NT2/D1 (cell line): ENCODE results near the gene RB1.

Experiments
- DNase-seq: peaks from one replicate; pipeline ENCODE4 v3.0.0-alpha.2; 2011; ENCODE audit warnings: low read depth, low spot score
- H3K27me3 ChIP-seq: 2 replicates; pipeline ENCODE4 v1.6.0; 2011; ENCODE audit warnings: mild to moderate bottlenecking; ENCODE audit not compliant: insufficient read length, insufficient read depth
- H3K36me3 ChIP-seq: 2 replicates; pipeline ENCODE4 v1.6.1; 2011; ENCODE audit warnings: mild to moderate bottlenecking, low read length, mixed read lengths; ENCODE audit not compliant: insufficient read depth, insufficient read length
- H3K4me1 ChIP-seq: 2 replicates; pipeline ENCODE4 v1.5.1; 2011; ENCODE audit not compliant: insufficient read depth, insufficient read length
- H3K4me3 ChIP-seq: 2 replicates; pipeline ENCODE4 v1.5.1; 2011; ENCODE audit warnings: low read depth; ENCODE audit not compliant: insufficient read length
- H3K9ac ChIP-seq: 2 replicates; pipeline ENCODE4 v1.6.0; 2011; ENCODE audit warnings: low read depth; ENCODE audit not compliant: insufficient read length
- H3K9me3 ChIP-seq: 2 replicates; pipeline ENCODE4 v1.5.1; 2011; ENCODE audit warnings: mild to moderate bottlenecking, low read length; ENCODE audit not compliant: insufficient read depth
- SUZ12 ChIP-seq: IDR thresholded peaks from 2 replicates; pipeline ENCODE4 v1.6.1; 2011; ENCODE audit not compliant: insufficient read length, insufficient read depth; ENCODE audit errors: extremely low read depth
- YY1 ChIP-seq: IDR thresholded peaks from 2 replicates; pipeline ENCODE4 v1.6.1; 2011; ENCODE audit not compliant: insufficient read length, insufficient read depth
- ZNF274 ChIP-seq: IDR thresholded peaks from 2 replicates; pipeline ENCODE4 v1.6.1; 2011; ENCODE audit warnings: mild to moderate bottlenecking, low read depth, low read length

Gene RB1

DNA sequence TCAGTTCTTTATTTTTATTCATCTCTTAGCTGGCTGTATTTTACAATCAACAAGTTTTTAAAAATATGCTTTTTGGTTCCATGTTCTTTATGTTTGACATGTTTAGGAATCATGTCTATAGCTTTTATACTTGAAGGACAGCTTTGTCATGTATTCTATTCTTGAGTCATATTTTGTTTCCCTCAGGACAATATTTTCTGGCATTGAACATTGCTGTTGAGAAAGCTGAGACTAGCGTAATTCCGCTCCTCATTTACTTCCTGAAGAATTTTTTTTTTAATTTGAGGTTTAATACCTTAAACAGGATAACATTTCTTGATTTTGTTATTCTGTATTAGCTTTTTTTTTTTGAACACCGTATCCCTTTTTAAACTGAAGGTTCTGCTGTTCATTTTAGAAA lies 53.2 kb downstream of the RB1 start:
- no peaks in the 10 kb centered on the region for H3K4me1 ChIP-seq
- TF ChIP-seq YY1 (no peak), ZNF274 (no peak), SUZ12 (no peak)
- DNase-seq, result no peak
- H3K9ac ChIP-seq, result no peak overlapping the region
- peaks cover 7% of the 10 kb centered on the region; the same call in 1 of the 2 replicates for H3K9me3 ChIP-seq
- no peaks in the 10 kb centered on the region for H3K27me3 ChIP-seq
- H3K36me3 ChIP-seq, result no peaks in the 10 kb centered on the region
- H3K4me3 ChIP-seq, result no peak overlapping the region

DNA sequence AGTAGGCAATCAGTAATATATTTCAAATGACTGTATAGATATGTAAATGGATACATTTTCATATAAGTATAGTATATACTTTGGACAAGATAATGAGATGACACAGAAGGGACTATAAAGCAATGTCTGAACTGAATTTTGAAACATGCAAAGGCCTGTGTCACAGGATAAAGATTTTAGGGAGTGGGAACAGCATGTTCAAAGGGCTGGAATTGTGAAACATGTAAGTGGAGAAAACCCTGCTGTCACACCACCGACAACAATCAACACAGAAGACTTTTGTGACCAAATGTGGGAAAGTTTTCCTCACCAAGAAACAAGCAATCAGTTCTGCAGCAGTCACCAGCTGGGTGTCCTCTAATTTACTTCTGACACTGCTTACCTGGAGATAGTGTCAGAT lies 66.4 kb downstream of the RB1 start:
- Histone ChIP-seq H3K27me3 (no peaks in the 10 kb centered on the region), H3K36me3 (peaks cover 6% of the 10 kb centered on the region)
- TF ChIP-seq ZNF274 (no peak), SUZ12 (no peak), YY1 (no peak)

GRCh38 chr13:48370815-48371214 lies 67.3 kb downstream of the RB1 start:
- no peak for DNase-seq
- TF ChIP-seq ZNF274, result no peak
- TF ChIP-seq YY1, result no peak
- no peak for TF ChIP-seq SUZ12
- Histone ChIP-seq H3K9me3 (no peaks in the 10 kb centered on the region), H3K27me3 (no peaks in the 10 kb centered on the region), H3K9ac (no peak overlapping the region), H3K4me1 (no peaks in the 10 kb centered on the region), H3K36me3 (peaks cover 6% of the 10 kb centered on the region), H3K4me3 (no peak overlapping the region)

More for the DNA sequence above, 66.4 kb downstream of the RB1 start:
- H3K4me3 ChIP-seq, result no peak overlapping the region
- H3K4me1 ChIP-seq, result no peaks in the 10 kb centered on the region
- no peak overlapping the region for H3K9ac ChIP-seq
- no peaks in the 10 kb centered on the region for H3K9me3 ChIP-seq
- no peak for DNase-seq

DNA sequence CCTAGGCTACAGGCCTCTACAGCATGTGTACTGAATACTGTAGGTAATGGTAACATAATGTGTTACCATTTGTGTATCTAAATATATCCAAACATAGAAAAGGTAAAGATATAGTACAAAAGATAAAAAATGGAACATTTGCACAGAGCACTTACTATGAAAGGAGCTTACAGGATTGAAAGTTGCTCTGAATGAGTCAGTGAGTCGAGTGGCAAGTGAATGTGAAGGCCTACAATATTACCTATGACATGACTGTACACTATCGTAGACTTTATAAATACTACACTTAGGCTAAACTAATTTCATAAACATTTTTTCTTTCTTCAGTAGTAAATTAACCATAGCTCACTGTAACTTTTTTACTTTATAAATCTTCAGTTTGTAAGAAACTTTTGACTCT lies 74.3 kb downstream of the RB1 start:
- no peaks in the 10 kb centered on the region for H3K4me1 ChIP-seq
- no peaks in the 10 kb centered on the region for H3K27me3 ChIP-seq
- no peaks in the 10 kb centered on the region for H3K9me3 ChIP-seq
- no peak overlapping the region for H3K4me3 ChIP-seq
- DNase-seq, result no peak
- H3K9ac ChIP-seq, result no peak overlapping the region
- TF ChIP-seq SUZ12 (no peak), ZNF274 (no peak), YY1 (no peak)
- peaks cover 2% of the 10 kb centered on the region for H3K36me3 ChIP-seq

DNA sequence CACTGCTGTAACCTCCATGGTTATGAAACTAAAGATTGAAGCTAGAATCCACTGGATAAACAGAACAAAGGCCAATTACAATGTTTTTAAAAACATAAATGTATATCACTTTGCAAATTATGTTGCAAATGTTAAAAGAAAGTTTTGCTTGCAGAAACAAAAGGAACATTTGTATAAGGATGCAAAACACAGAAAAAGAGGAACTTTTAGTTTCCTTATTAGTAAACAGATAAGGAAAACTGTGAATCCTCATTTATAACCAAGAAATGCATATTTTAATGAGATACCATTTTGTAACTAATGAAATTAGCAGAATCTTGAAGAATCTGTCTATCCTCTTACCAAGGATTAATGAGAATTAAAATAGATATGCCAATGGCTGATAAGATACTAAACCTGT lies 77.0 kb downstream of the RB1 start:
- Histone ChIP-seq H3K27me3 (no peaks in the 10 kb centered on the region), H3K4me1 (no peaks in the 10 kb centered on the region), H3K9ac (no peak overlapping the region), H3K4me3 (no peak overlapping the region), H3K9me3 (no peaks in the 10 kb centered on the region), H3K36me3 (no peaks in the 10 kb centered on the region)
- TF ChIP-seq ZNF274 (no peak), SUZ12 (no peak), YY1 (no peak)
- no peak for DNase-seq

DNA sequence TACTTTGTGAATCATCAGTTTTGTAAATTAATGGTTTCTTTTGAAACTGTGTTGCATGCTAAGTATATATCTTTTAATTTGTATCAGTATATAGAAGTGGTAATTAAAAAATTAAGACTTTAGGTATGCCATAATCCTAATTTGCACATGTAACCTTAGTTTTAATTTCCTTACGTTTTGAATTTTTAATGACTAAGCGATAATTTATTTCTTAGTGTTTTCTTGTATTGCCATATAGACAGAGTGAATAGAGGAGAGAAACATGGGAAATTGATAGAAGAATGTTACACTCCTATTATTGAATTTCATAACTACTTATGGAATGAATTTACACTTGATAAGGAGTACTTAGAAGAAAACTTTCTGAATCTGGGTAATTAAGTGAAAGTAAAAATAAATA lies 79.8 kb downstream of the RB1 start:
- Histone ChIP-seq H3K9ac (no peak overlapping the region), H3K4me3 (no peak overlapping the region), H3K27me3 (no peaks in the 10 kb centered on the region), H3K4me1 (no peaks in the 10 kb centered on the region), H3K36me3 (no peaks in the 10 kb centered on the region), H3K9me3 (no peaks in the 10 kb centered on the region)
- no peak for DNase-seq
- TF ChIP-seq YY1, result no peak
- no peak for TF ChIP-seq SUZ12
- TF ChIP-seq ZNF274, result no peak

DNA sequence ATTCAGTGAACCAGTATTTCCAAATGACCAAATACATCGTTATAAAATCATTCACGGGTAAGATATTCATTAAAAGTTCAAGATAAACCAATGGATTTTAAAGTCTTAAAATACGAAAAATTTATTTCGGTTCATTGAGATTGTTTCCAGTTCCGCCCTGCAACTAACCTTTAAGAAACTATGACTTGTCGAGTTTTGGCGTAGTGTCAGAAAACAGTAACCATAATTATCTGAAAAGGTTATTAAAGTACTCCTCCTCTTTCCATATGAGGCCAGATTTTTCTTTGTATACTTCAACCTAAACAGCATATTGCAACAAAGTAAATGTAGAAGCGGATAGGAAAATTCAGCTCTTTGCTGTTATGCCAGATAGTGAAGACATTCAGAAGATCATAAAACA lies 83.3 kb downstream of the RB1 start:
- H3K4me1 ChIP-seq, result no peaks in the 10 kb centered on the region
- no peaks in the 10 kb centered on the region for H3K9me3 ChIP-seq
- no peaks in the 10 kb centered on the region for H3K27me3 ChIP-seq
- peaks cover 3% of the 10 kb centered on the region for H3K36me3 ChIP-seq
- TF ChIP-seq SUZ12, result no peak
- TF ChIP-seq ZNF274, result no peak
- no peak for TF ChIP-seq YY1
- DNase-seq, result no peak
- no peak overlapping the region for H3K4me3 ChIP-seq
- H3K9ac ChIP-seq, result no peak overlapping the region

- Histone ChIP-seq H3K4me1 (no peaks in the 10 kb centered on the region), H3K36me3 (peaks cover 14% of the 10 kb centered on the region), H3K4me3 (no peak overlapping the region), H3K9me3 (no peaks in the 10 kb centered on the region; the same call in 1 of the 2 replicates), H3K9ac (no peak overlapping the region), H3K27me3 (no peaks in the 10 kb centered on the region)
- no peak for TF ChIP-seq YY1
- no peak for DNase-seq
Measured at GRCh38 chr13:48391257-48391656, 87.7 kb downstream of the RB1 start.
